SK-N-SH treated with all-trans-retinoic acid at 6 μM for 48 hours (cell line): ENCODE data around the gene MCHR1.

ENCODE experiments used
- CREB5 ChIP-seq: fragments of 250-450 bp; sonication (Bioruptor Pico); IDR thresholded peaks from 2 replicates; pipeline ENCODE4 v1.5.1; 2020; ENCODE audit warnings: low read depth, mild to moderate bottlenecking, moderate library complexity
- ESRRG ChIP-seq: fragments of 250-450 bp; sonication (Bioruptor Pico); IDR thresholded peaks from 2 replicates; pipeline ENCODE4 v1.6.1; 2021; ENCODE audit warnings: mild to moderate bottlenecking
- PATZ1 ChIP-seq: fragments of 250-450 bp; sonication (Bioruptor Pico); IDR thresholded peaks from 2 replicates; pipeline ENCODE4 v1.8.0; 2020; ENCODE audit warnings: mild to moderate bottlenecking, moderate library complexity, borderline replicate concordance
- RARB ChIP-seq: fragments of 250-450 bp; sonication (Bioruptor Pico); IDR thresholded peaks from 2 replicates; pipeline ENCODE4 v1.8.0; 2021; ENCODE audit warnings: mild to moderate bottlenecking, moderate library complexity
- SNAI2 ChIP-seq: fragments of 250-450 bp; sonication (Bioruptor Pico); IDR thresholded peaks from 2 replicates; pipeline ENCODE4 v1.5.0; 2020; ENCODE audit warnings: mild to moderate bottlenecking, moderate library complexity
- TCF4 ChIP-seq: fragments of 250-450 bp; sonication (Bioruptor Pico); IDR thresholded peaks from 2 replicates; pipeline ENCODE4 v1.8.0; 2021; ENCODE audit warnings: mild to moderate bottlenecking, moderate library complexity, borderline replicate concordance
- TOX ChIP-seq: fragments of 250-450 bp; sonication (Bioruptor Pico); IDR thresholded peaks from 2 replicates; pipeline ENCODE4 v1.8.0; 2021; ENCODE audit warnings: mild to moderate bottlenecking, moderate library complexity, borderline replicate concordance
- TSHZ2 ChIP-seq: fragments of 250-450 bp; sonication (Bioruptor Pico); IDR thresholded peaks from 2 replicates; pipeline ENCODE4 v1.5.0; 2020; ENCODE audit warnings: mild to moderate bottlenecking, moderate library complexity
- ZC3H10 ChIP-seq: fragments of 250-450 bp; sonication (Bioruptor Pico); IDR thresholded peaks from 2 replicates; pipeline ENCODE4 v1.5.1; 2021; ENCODE audit warnings: mild to moderate bottlenecking, moderate library complexity
- ZFP3 ChIP-seq: fragments of 250-450 bp; sonication (Bioruptor Pico); IDR thresholded peaks from 2 replicates; pipeline ENCODE4 v1.5.0; 2020; ENCODE audit warnings: mild to moderate bottlenecking, moderate library complexity
- ZFP30 ChIP-seq: fragments of 450-650 bp; formaldehyde crosslinking; IDR thresholded peaks from 2 replicates; pipeline ENCODE4 v1.5.0; 2022; ENCODE audit warnings: mild to moderate bottlenecking, moderate library complexity
- TF ChIP-seq, protein P1 (sequence below): fragments of 250-450 bp; sonication (Bioruptor Pico); IDR thresholded peaks from 2 replicates; pipeline ENCODE4 v1.5.1; 2021; ENCODE audit warnings: mild to moderate bottlenecking, moderate library complexity

DNA sequence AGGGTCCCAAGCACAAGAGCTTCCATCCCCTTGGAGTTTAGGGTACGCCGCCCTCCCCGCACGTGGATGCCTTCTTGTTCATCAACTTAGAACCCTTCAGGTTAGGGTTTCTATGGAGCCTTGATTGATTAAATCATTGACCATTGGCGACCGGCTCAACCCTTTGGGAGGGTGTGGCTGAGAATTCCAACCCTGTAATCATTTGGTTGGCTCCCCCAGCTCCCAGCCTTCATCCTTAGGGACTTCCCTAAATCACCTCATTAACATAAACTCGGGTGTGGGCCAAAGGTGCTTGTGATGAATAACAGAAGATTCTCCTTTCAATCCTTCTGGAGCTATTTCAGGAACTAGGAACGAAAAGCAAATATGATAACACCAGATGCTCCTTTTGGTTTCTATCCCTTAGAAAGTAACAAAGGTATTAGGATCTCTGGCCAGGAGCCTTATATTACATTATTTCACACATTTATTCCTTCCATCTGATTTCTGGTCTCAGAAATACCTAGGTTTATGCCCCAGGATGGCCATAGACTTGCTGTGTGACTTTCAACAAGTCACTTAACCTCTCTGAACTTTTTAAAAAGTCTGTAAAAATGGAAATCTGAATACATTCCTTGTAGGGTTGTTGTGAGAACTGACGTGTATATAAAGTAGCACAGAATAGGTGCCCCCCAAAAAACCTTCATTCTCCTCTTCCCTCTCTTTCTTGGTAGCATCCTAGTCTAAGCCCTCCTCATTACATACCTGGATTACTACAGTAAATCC, 26.8 kb downstream of the MCHR1 start:
- TF ChIP-seq TCF4 (CRISPR knock-in tag) (no peak), RARB (no peak), ZFP30 (CRISPR knock-in tag) (no peak), TSHZ2 (no peak), SNAI2 (CRISPR knock-in tag) (no peak), TOX (CRISPR knock-in tag) (no peak), ZC3H10 (CRISPR knock-in tag) (no peak), PATZ1 (CRISPR knock-in tag) (no peak), CREB5 (CRISPR knock-in tag) (no peak), ZFP3 (CRISPR knock-in tag) (no peak), ESRRG (CRISPR knock-in tag) (no peak)
- TF ChIP-seq, protein P1, sequence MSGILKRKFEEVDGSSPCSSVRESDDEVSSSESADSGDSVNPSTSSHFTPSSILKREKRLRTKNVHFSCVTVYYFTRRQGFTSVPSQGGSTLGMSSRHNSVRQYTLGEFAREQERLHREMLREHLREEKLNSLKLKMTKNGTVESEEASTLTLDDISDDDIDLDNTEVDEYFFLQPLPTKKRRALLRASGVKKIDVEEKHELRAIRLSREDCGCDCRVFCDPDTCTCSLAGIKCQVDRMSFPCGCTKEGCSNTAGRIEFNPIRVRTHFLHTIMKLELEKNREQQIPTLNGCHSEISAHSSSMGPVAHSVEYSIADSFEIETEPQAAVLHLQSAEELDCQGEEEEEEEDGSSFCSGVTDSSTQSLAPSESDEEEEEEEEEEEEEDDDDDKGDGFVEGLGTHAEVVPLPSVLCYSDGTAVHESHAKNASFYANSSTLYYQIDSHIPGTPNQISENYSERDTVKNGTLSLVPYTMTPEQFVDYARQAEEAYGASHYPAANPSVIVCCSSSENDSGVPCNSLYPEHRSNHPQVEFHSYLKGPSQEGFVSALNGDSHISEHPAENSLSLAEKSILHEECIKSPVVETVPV (CRISPR knock-in tag): no peak
